GM21360 (cell line): ENCODE measurements around the gene STRADB.
"Not testable (repeated sequence)": the region's sequence is repeated elsewhere in the genome, so short reads cannot be mapped to it uniquely, and the experiment has no call there.

Source experiments
- ATAC-seq: cut with Tn5 transposase; IDR thresholded peaks from one replicate; pipeline ENCODE4 v1.9.1; 2021; ENCODE audit warnings: mild to moderate bottlenecking, moderate library complexity; ENCODE audit not compliant: unreplicated experiment

STRADB gene, protein sequence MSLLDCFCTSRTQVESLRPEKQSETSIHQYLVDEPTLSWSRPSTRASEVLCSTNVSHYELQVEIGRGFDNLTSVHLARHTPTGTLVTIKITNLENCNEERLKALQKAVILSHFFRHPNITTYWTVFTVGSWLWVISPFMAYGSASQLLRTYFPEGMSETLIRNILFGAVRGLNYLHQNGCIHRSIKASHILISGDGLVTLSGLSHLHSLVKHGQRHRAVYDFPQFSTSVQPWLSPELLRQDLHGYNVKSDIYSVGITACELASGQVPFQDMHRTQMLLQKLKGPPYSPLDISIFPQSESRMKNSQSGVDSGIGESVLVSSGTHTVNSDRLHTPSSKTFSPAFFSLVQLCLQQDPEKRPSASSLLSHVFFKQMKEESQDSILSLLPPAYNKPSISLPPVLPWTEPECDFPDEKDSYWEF

DNA sequence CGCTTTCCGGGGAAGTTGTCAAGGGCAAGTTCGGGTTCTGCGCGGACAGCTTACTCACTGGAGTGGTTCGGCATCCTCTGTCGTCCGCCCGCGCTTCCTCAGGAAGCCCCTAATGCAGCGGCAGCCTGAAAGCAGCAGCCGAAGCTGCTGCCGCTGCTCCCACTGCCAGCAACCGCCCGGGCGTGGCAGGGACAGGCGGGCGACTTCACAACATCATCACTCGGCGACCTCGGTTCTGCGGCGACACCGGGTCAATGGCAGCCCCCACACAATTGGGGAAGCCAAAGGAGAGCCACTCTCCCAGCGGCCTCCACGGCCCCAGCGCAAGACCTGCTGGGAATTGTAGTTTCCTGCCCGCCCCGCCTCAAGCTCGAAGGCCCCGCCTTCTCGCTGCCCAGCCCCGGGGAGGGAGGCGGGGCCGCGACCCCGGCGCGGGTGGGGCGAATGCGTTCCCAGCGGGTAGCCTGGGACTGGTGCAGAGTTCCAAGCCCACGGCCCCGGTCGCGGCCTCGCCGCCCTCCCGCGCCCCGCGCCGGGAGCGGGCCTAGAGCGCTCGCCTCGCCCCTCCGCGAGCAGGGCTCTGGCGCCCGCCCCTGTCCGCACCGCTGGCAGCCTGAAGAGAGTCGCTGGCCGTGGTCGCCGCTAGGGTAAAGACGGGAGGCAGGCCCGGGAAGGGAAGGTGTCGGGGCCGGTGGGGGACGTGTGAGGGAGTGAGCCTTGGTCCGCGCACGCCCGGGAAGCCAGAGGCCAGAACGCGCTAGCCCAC, at the start of gene STRADB, which contains the start of gene TRAK2:
Gene STRADB, plus strand, starts transcription at position 449 of the 766 bp plus-strand sequence. CDS start 3,101 bp downstream, outside the sequence.
Gene TRAK2, minus strand, starts transcription at position 167 of the 766 bp plus-strand sequence. CDS start 30,951 bp downstream, outside the sequence.
- ATAC-seq: peak; percentile 93

DNA sequence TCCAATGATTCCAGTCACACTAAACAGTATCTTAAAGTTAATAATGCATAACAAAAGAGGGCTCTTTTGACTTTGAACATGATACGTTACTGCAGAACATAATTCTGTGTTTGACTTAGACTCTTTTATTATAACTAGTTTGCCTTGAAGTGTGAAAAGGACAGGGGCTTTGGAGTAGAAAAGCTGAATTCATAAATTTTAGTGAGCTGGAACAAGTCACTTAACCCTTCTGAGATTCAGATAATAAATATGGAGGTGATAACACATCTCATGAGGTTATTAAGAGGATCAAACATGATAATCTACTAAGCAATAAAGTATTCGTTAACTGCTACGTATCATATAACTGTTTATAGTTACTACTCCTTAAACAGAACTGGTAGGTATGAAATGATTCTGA, 49.7 kb upstream of the STRADB start:
- ATAC-seq: no peak

DNA sequence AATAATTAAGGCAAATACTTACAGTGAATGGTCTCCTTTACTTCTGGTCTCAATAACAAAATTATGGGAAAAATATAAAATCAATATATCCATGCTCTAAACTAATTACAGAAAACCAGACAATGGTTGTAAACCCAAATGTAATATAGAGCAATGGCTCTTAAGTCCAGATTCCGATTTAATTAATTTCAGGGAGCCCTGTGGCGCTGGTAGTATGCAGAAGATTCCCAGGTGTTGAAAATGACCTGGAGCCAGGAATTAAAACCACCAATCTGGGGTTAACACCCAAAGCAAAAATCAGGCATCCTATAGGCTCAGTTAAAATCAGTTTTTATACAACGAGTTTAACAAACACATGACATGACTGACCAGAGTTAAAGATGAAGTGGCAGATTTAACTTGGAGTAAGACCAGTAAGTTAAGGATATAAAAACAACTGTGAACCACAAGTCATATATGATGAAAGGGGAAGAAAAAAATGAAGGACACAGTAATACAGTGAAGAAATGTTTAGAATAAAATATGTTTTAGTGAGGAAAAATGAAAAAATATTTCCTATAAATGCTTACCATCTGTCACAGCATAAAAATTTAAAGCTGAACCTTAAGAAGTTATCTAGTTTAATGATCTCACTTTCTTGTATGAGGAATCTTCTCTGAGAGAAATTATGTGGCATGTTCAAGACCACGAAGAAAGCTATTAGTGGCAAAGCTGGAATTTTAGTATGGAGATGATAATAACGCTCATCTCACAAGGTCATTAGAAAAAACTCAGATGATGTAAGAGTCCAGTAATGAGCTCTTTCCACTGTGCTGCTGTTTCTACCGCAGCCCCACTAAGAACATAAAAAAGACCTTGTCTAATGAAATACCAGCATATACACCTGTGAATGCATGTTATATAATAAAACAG, 48.6 kb upstream of the STRADB start:
- no peak for ATAC-seq

DNA sequence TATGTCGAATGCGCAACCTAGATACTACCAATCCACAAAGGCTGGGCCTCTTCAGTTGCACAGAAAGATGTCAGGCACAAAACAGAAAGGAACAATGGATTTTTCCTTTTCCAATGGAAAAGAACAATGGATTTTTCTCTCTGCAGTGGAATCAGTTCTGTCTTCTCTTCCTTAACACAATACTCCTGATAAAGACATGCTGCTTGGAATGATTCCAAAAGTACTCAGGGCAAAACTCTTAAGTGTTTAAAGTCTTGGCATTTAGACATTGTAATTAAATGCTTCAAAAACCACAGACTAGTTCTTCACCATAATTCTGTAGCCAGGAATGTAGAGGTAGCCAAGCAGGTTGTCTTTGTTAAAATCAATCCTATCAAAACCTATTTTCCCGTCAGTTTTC, 47.7 kb upstream of the STRADB start:
- ATAC-seq: no peak

DNA sequence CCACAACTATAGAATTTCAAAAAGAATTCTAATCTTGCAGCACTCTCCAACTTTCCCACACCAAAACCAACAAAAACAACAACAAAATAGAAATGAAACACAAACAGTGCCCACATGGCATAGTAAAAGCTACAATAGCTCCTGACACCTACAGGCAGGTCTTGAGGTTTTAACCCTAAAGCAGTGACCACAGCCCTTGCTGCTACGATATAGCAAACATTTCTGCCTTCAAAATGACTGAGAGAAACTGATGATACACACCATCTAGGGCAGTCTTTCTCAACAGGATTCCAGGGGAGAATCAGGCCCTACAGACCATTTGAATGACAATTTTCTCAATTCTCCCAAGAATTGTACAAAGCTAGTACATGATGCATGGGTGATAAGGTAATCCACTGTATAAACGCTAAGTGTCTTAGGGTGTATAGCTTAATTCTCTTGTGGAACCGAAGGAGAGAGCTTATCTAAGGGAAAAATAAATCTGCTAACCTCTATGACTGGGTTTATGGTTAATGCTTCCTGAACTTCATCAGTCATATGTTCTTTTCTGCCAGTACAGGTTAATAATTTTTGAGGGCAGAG, 46.8 kb upstream of the STRADB start:
- ATAC-seq: no peak

DNA sequence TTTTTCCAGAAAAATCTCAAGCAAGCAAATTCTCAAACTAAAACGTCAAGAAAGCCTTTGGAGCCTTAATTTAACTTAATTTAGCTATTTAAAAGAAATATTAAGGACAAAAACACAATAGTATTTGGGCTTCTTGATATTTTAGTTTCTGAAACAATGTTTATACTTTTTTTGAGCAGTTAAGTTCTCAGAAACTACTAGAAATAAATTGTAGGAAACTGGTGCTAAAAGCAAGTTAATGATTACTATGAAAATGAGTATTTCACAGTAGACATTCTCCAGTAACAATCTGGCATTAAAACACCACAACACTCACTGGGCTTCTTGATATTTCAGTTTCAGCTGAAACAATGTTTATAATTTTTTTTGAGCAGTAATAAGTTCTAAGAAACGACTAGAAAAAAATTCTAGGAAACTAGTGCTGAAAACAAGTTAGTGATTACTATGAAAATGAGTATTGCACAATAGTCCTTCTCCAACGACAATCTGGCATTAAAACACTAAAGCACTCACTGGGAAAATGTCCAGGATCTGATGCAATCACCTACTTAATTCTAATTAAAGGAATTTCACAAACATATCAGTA, 45.4 kb upstream of the STRADB start:
- ATAC-seq: no peak

DNA sequence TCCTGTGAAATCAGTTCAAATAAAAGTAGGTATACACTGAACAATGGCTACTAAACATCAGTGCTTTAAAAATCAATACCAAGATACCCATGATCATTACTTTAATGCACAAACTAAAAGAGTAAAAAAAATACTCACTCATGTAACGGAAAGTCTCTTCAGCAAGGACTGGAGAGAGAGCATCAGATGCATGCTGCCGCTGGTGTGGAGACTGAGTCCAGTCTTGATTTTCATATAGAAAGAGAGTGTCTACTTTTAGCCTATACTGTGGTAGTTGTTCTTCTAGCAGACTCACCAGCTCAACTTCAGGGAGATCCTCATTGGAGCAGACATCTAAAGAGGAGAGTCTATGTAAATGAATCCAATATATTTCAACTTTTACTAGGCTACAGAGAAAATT, 44.3 kb upstream of the STRADB start:
- no peak for ATAC-seq

DNA sequence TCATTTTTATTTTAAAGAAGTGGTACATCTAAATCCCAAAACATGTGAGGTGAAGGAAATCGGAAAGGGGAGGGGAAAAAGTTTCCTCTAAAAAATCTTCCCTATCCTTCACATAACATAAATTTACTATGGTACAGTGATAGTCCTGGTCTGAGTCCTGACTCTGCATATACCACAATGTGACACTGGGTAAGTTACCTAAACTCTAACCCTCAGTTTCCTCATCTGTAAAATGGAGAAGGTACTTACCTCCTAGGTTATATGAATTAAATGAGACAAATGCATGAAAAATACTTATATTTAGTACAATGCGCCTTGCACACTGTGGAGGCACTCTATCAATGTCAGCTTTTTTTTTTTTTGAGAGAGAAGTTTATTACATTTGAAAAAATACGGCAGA, 42.6 kb upstream of the STRADB start:
- ATAC-seq: no peak

DNA sequence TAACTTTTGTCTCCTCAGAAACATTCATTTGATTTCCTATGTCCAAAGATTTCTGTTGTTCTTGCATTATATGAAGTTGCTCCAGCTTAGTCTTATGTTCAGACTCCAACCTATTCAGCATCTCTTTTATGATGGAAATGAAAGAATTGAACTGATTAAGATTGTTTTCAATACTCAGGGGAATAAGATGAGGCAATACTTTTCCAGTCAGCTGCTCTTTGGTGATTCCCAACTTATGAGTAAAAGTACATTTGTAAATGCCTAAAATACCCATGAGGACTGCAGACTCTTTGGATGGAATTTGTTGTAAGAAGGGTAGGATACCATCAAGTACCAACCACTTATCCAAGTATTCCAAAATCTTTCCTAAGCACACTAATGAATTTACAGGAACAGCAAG, 40.1 kb upstream of the STRADB start:
- no peak for ATAC-seq

DNA sequence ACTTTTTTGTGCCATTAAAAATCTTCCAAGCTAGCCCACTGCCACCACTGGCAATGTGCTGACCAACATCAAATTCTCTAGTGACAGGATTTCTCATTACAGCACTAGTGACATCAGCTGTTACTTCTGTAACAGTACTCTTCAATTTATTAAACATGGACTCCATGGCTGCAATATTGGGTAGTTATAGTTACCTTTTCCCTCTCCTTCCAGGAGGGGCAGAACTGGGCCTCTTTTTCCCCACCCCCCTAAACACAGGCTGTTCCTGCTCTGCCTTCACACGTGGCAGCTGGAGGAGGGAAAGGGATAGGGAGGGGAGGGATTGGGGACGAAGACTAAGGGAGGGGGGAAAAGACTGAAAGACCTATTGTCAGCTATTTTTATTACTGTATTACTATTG, 38.4 kb upstream of the STRADB start:
- ATAC-seq: no peak

DNA sequence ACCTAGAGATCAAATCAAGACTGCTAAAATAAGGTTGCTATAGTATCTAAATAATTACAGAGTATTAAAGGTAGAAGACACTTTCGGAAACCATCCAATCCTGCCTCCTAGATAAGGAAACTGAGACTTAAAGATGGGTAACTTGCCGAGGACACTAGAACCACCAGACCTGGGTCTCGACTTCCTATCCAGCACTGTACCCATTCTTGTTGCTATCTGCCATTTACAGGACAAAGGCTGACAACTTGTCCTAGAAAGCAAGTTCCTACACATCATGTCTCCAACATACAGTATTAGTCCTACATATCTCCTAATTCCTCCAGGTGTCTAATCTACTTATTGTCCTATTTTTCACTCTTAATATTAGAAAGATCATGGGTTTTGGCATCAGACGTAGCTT, 38.0 kb upstream of the STRADB start:
- peak; percentile 19 for ATAC-seq

DNA sequence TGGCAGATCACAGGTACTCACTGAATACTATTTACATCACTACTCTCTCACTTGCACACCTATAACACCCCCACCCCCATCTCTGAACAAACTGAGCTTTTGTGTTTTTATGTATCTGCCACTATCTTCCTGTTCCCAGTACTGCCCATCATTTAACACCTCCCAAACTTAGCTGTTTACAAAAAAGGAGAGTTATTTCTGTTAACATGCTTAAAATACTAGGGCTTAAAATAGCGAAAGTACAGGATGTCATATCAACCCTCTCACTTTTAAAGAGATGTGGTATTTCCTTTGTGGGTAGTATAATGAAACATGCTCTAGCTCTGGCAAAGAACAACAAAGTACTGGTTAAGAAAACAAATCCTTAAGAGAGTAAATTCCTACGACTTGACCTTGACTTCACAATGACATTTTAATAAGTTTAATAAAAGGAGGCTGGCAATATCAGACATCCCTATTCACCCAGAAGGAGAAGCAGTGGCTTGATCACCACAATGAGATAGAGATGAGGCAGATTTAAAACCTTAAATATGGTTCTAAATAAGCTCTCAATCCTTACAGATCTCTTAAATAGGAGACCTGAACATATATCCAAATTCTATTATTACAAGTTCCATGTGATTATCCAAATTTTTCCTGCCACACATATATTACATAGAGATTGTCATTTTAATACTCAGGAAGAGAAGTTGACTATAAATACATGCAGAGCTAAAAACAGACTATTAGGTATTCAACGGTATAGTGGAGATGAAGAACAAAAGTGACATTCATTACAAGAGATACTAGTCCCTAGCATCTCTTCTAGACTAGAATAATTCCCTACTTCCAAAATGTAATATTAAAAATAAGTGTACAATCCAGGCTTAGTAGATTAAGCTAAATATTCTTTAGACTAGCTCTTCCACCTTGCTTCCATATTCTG, 37.2 kb upstream of the STRADB start:
- peak; percentile 72 for ATAC-seq

DNA sequence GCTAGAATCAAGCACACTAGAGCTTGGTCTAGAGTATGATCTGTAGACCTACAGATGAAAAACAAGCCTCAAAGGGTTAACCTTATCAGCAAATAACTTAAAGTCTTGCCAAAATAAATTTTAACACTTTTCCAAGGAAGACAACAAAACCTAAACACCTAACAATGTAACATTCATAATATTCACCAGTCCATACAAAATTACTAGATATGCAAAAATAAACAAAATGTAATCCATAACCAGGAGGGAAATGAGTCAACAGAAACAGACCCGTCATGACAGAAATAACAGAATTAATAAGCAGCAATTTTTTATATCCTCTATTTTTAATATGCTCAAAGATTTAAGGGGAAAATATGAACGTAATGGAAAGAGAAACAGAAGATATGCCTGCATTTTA, 36.4 kb upstream of the STRADB start:
- no peak for ATAC-seq

DNA sequence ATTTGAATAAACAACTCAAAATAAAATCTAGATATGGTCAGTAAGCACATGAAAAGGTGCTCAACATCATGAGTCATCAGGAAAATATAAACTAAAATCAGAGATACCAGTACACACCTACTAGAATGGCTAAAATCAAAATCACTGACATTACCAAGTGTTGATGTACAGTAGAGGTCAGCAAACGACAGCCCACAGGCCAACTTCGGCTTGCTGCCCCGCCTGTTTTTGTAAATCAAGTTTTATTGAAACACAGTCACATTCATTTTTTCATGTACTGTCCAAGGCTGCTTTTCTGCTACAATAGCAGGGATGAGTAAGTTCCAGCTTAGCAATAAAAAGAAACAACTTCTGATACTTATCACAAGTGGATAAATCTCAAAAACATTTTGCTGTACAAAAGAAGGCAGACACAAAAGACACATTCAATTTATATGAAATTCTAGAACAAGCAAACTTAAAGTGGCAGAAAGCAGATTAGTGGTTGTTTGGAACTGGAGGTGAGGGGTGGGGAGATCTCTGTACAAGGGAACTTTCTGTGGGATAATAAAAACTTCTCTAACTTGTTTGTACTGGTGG, 32.4 kb upstream of the STRADB start:
- ATAC-seq: no peak

DNA sequence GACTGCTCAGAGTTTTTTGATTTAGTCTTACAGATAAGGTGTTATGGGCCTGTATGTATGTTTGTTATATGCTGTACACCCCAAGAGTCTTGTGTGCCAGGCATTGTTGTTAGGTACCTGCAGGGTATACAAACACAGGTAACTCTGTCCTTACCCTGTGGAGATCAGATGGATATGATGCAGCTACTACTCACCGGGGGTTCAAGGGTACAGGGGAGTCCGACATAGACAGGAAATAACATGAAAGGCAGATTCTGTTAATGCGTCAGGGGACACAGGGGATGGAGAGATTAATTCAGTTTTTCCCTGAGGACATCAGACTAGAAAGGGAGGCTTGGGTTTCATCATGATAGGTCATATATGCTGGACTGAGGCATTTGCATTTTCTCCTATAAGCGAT, 31.6 kb upstream of the STRADB start:
- ATAC-seq: no peak

DNA sequence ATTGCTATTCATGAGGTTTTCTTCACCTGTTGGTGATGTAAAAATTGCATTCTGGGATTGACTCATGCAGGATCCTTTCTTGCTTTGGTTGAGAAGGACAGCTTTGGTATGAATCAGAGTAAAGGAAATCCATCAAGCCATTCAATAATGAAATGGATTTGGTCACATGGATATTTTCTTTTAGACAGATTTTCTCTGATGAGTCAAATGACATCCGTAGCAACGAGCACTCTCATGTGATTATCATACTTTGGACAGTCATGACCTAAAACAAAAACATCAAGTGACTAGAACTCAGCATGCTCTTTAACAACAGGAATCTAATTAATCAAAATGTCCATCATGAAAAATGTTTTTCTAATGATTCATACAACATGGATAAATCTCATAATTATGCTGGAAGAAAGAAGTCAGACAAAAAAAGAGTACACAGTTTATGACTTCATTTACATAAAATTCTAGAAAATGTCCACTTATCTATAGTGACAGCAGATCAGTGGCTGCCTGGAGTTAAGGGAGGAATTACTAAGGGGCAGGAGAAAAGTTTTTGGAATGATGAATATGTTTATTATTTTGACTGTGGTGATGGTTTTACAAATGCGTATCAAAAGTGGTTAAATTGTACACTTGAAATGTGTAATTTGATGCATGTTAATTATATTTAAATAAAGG, 31.0 kb upstream of the STRADB start:
- no peak for ATAC-seq

DNA sequence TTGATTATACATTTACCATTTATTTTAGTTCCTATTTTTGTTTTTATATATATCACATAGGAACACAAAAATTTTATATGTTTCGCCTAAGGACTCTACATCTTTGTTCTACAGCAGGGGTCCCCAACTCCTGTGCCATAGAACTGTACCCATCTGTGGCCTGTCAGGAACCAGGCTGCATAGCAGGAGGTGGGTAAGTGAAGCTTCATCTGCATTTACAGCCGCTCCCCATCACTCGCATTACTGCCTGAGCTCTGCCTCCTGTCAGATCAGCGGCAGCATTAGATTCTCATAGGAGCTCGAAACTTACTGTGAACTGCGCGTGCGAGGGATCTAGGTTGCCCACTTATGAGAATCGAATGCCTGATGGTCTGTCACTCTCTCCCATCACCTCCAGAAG, 25.6 kb upstream of the STRADB start:
- ATAC-seq: no peak

DNA sequence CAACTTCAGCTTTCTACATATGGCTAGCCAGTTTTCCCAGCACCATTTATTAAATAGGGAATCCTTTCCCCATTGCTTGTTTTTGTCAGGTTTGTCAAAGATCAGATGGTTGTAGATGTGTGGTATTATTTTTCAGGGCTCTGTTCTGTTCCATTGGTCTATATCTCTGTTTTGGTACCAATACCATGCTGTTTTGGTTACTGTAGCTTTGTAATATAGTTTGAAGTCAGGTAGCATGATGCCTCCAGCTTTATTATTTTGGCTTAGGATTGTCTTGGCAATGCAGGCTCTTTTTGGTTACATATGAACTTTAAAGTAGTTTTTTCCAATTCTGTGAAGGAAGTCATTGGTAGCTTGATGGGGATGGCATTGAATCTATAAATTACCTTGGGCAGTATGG, 23.2 kb upstream of the STRADB start:
- ATAC-seq: not testable (repeated sequence)
